ENCODE results near the gene RNU4-1. TPM values are rescaled to one million over a fixed set of nuclear protein-coding genes. Genes with fewer than 3 reads are reported as not detected.
A peak's percentile ranks its signal among the peaks of the same experiment; 100 is the strongest.
"Not testable (repeated sequence)": the region's sequence is repeated elsewhere in the genome, so short reads cannot be mapped to it uniquely, and the experiment has no call there.

The RNU4-1 gene
- total RNA-seq = not detected

- peak within 1 kb of the TSS; percentile 96 to 99 for H3K27ac ChIP-seq
- no peaks in the 10 kb centered on the region for H3K36me3 ChIP-seq
- H3K27me3 ChIP-seq (replicated peaks; ENCODE audit: insufficient read depth) = no peaks in the 10 kb centered on the region
- DNase-seq (ENCODE audit: low spot score) (peak; percentile 24), ATAC-seq (ENCODE audit: insufficient number of reproducible peaks, low FRiP score, low read depth) (no peak)
- peak within 1 kb of the TSS; percentile 83 for H3K4me3 ChIP-seq
- no peaks in the 10 kb centered on the region for H3K9me3 ChIP-seq
- peaks cover 0 to 6% of the 10 kb centered on the region in 2 donors for H3K4me1 ChIP-seq (ENCODE audit: control insufficient read depth in 1 of 2, low read depth in 2 of 2)
- TF ChIP-seq CTCF (IDR thresholded peaks at IDR 0.05) = no peak
These were observed at the start of gene RNU4-1 for GRCh38 chr12:120292661-120293531. TSS of gene RNU4-1 (minus strand) at chr12:120293237.

- TF ChIP-seq CTCF (IDR thresholded peaks at IDR 0.05) = no peak
- Histone ChIP-seq H3K9me3 (no peaks in the 10 kb centered on the region), H3K27me3 (replicated peaks; ENCODE audit: insufficient read depth) (no peaks in the 10 kb centered on the region), H3K4me3 (no peak overlapping the region), H3K27ac (no peak overlapping the region), H3K4me1 (ENCODE audit: control insufficient read depth in 1 of 2, low read depth in 2 of 2) (no peaks in the 10 kb centered on the region), H3K36me3 (no peaks in the 10 kb centered on the region)
- no peak for ATAC-seq (ENCODE audit: insufficient number of reproducible peaks, low FRiP score, low read depth)
- no peak for DNase-seq (ENCODE audit: low spot score)
These were observed 49.4 kb upstream of the RNU4-1 start for GRCh38 chr12:120342175-120343038.

- no peak for TF ChIP-seq CTCF (IDR thresholded peaks at IDR 0.05)
- H3K27ac ChIP-seq = no peak overlapping the region
- H3K36me3 ChIP-seq = no peaks in the 10 kb centered on the region
- H3K4me3 ChIP-seq = no peak overlapping the region
- H3K9me3 ChIP-seq = no peaks in the 10 kb centered on the region
- H3K4me1 ChIP-seq (ENCODE audit: control insufficient read depth in 1 of 2, low read depth in 2 of 2) = no peaks in the 10 kb centered on the region
- no peaks in the 10 kb centered on the region for H3K27me3 ChIP-seq (replicated peaks; ENCODE audit: insufficient read depth)
- ATAC-seq (ENCODE audit: insufficient number of reproducible peaks, low FRiP score, low read depth) (no peak), DNase-seq (ENCODE audit: low spot score) (no peak)
These were observed 46.2 kb upstream of the RNU4-1 start for GRCh38 chr12:120339256-120339655.

GRCh38 chr12:120337730-120338129 lies 44.7 kb upstream of the RNU4-1 start:
- Histone ChIP-seq H3K9me3 (no peaks in the 10 kb centered on the region), H3K4me3 (no peak overlapping the region), H3K36me3 (no peaks in the 10 kb centered on the region), H3K27me3 (replicated peaks; ENCODE audit: insufficient read depth) (no peaks in the 10 kb centered on the region), H3K27ac (no peak overlapping the region), H3K4me1 (ENCODE audit: control insufficient read depth in 1 of 2, low read depth in 2 of 2) (no peaks in the 10 kb centered on the region)
- TF ChIP-seq CTCF (IDR thresholded peaks at IDR 0.05) = no peak
- DNase-seq (ENCODE audit: low spot score) (no peak), ATAC-seq (ENCODE audit: insufficient number of reproducible peaks, low FRiP score, low read depth) (no peak)

- ATAC-seq (ENCODE audit: insufficient number of reproducible peaks, low FRiP score, low read depth); H3K9me3 ChIP-seq; DNase-seq (ENCODE audit: low spot score); H3K27me3 ChIP-seq (replicated peaks; ENCODE audit: insufficient read depth); H3K4me3 ChIP-seq; H3K27ac ChIP-seq; H3K4me1 ChIP-seq (ENCODE audit: control insufficient read depth in 1 of 2, low read depth in 2 of 2); H3K36me3 ChIP-seq: not testable (repeated sequence)
These were observed 43.4 kb upstream of the RNU4-1 start for GRCh38 chr12:120336392-120336791.
